ENCODE data around the gene MLPH.

- no peak for TF ChIP-seq CTCF (IDR thresholded peaks at IDR 0.05)
- TF ChIP-seq POLR2A (IDR thresholded peaks at IDR 0.05): no peak
- no peak for TF ChIP-seq POLR2AphosphoS5 (IDR thresholded peaks at IDR 0.05)
Measured at GRCh38 chr2:237571551-237571950, 84.5 kb downstream of the MLPH start.
